Rectal smooth muscle tissue (tissue), 1 donor: Measurements from ENCODE around the gene LAMA2.

Experiments
- H3K27ac ChIP-seq: one replicate; pipeline ENCODE4 v1.7.0; 2013; ENCODE audit warnings: low read depth, low read length, inconsistent platforms
- H3K27me3 ChIP-seq: one replicate; pipeline ENCODE4 v1.7.0; 2013; ENCODE audit warnings: low read length; ENCODE audit not compliant: control insufficient read depth, insufficient read depth
- H3K36me3 ChIP-seq: one replicate; pipeline ENCODE4 v1.7.0; 2013; ENCODE audit warnings: low read length; ENCODE audit not compliant: control insufficient read depth, insufficient read depth
- H3K4me1 ChIP-seq: one replicate; pipeline ENCODE4 v1.7.0; 2013; ENCODE audit warnings: low read length; ENCODE audit not compliant: control insufficient read depth, insufficient read depth
- H3K4me3 ChIP-seq: one replicate; pipeline ENCODE4 v1.7.0; 2013; ENCODE audit warnings: low read length
- H3K9ac ChIP-seq: one replicate; pipeline ENCODE4 v1.7.0; 2013; ENCODE audit warnings: low read length

LAMA2 gene

DNA sequence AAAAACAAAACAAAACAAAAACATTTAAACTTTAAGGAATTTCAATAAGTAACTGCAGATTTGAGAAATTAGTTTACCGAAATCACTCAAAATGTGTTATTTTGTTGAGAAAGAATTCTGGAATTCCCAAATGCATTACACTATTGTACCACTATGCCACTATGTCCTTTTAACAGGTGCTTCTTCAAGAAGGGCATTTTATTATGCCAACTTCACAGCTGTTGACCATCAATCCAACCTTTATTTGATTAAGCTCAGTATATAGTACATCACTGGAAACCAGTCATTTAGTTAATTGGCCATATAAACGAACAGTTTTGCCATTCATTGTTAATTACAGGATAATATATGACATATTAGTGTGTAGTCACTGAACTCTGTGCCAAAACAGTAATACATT is 605.4 kb downstream of the LAMA2 start:
- H3K4me3 ChIP-seq: no peak overlapping the region
- H3K27me3 ChIP-seq: no peaks in the 10 kb centered on the region
- H3K36me3 ChIP-seq: no peaks in the 10 kb centered on the region
- H3K9ac ChIP-seq: no peak overlapping the region
- no peak overlapping the region for H3K27ac ChIP-seq
- H3K4me1 ChIP-seq: peaks cover 2% of the 10 kb centered on the region

DNA sequence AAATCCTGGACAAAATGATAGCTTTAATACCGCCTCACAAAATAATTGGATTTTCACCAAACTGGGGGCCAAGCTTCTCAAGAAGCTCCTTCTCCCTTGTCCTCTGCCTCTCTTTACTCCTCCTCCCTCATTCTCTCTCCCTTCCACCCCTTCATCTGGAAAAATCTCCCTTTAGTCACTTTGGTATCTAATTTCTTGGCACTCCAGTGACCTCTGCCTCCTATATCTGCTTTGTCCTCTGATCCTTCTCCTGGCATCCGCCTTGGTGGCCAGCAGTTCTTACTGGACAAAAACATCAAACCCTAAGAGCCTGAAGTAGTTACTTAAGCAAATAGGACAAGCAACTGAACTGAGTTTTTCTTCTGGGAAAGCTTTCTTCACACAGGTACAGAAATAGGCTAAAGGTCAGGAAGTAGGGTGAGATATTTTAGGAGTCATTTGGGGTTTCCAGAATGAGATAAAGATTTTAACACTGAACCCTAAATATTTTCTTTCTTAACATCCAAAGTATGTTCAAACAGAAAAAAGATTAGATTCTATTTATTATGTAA is 606.4 kb downstream of the LAMA2 start:
- no peak overlapping the region for H3K27ac ChIP-seq
- H3K36me3 ChIP-seq: no peaks in the 10 kb centered on the region
- H3K4me1 ChIP-seq: peaks cover 2% of the 10 kb centered on the region
- no peak overlapping the region for H3K4me3 ChIP-seq
- H3K27me3 ChIP-seq: no peaks in the 10 kb centered on the region
- H3K9ac ChIP-seq: no peak overlapping the region

DNA sequence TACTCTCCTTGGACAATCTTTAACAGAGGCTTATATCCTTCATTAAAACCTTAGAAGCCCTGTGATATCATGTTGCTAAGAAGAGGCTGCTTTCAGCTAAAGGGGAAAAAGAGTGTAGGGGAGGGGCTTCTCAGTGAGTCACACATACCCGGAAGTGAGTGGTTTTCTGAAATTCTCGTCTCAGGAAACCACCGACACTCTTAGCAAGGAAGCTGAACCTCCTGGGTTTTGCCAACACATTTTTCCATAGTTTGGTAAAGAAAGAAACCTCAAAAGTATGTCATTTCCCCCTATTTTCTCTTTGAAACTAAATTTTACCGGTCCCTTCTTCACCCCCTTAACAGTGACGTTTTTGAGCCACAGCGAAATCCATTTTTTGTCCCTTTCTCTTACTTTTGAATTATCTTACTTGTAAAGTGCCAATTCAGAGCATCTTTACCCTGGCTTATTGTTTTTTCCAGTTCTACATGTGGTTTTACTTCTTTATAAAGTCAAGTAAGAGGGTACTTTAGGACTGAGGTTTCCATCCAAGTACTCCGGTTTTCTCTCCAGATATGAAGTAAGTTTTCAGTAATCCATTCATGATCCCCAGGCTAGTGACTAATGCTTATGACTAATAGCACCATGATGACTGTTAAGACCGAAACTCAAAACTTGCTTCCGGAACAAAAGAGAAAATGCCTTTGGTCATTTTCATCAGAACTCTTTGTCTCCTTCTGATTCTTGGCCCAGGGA is 607.8 kb downstream of the LAMA2 start:
- H3K9ac ChIP-seq: no peak overlapping the region
- H3K27me3 ChIP-seq: no peaks in the 10 kb centered on the region
- H3K4me1 ChIP-seq: peaks cover 2% of the 10 kb centered on the region
- peak overlapping the region; percentile 29 for H3K4me3 ChIP-seq
- peak overlapping the region; percentile 82 for H3K27ac ChIP-seq
- no peaks in the 10 kb centered on the region for H3K36me3 ChIP-seq

DNA sequence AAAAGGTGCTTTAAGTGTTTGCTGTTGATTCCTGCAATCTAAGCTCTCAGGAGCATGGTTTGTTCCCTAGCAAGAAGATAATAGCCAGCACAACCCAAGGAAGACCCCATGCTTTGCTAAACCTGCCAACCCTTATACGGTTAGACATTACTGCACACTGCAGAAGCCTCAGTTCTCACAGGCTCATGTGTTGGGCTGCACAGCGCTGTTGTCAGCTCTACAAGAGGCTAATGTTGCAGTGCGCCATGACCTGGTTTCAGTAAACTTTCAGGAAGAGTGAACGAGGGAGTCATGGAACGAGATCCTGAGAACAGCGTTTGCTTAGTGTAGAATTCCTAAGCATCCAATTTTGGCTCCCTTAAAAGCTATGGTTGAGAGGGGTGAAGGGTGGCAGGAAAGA is 608.5 kb downstream of the LAMA2 start:
- Histone ChIP-seq H3K27ac (no peak overlapping the region), H3K27me3 (no peaks in the 10 kb centered on the region), H3K36me3 (no peaks in the 10 kb centered on the region), H3K4me1 (peaks cover 2% of the 10 kb centered on the region), H3K4me3 (no peak overlapping the region), H3K9ac (no peak overlapping the region)

DNA sequence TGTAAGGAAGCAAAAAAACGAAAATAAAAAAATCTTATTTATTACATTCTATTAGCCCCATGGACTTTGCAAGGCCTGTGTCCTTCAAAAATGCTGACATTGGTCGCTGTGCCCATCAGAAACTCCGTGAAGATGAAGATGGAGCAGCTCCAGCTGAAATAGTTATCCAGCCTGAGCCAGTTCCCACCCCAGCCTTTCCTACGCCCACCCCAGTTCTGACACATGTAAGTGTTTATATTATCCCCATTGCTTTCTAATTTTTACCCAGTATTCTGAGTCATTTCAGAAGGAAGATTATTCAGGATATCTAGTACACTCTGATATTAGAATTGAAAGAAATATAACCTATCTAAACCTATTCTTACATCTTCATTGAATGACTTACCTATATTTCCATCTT is 609.3 kb downstream of the LAMA2 start:
- Histone ChIP-seq H3K4me3 (no peak overlapping the region), H3K4me1 (peaks cover 2% of the 10 kb centered on the region), H3K27me3 (no peaks in the 10 kb centered on the region), H3K27ac (no peak overlapping the region), H3K36me3 (no peaks in the 10 kb centered on the region), H3K9ac (no peak overlapping the region)

DNA sequence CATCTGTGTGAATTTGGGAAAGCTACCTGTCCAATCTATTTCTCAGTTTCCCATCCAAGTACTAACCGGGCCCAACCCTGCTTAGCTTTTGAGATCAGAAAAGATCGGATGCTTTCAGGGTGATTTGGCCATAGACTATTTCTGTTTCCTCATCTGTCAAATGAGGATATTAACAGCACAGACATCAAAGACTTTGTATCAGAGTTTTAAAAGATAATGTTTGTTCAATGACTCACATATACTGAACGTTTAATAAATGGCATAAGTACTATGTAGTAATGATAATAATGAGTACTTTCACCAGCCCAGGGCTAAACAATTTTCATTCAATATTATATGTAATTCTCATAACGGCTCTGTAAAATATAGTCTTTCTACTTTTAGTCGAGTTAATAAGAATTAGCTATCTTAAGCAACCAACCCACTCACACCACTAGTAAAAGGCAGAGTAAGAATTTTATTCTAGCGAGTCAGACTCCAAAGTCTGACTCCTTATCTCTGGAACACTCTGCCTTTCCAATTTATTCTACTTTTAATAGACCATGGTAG is 610.5 kb downstream of the LAMA2 start:
- Histone ChIP-seq H3K9ac (no peak overlapping the region), H3K4me1 (peaks cover 2% of the 10 kb centered on the region), H3K36me3 (no peaks in the 10 kb centered on the region), H3K27me3 (no peaks in the 10 kb centered on the region), H3K27ac (no peak overlapping the region), H3K4me3 (no peak overlapping the region)

DNA sequence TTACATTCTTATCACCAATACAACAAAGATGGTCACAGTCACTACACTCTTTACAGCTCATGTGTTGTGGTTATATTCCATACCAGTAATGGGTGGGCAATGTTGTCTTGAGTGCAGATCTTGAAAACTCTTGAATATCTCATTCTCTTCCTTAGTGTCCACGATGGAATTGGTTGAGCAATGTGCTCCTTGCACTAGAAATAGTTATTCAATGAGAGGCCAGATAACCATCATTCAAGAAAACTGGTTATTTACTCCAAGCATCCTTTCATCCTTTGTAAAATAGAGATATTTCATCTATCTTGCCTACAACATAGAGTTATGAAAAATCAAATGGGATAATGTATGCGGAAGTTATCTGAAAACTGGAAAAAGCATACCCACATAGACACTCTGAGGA is 611.2 kb downstream of the LAMA2 start:
- Histone ChIP-seq H3K27ac (no peak overlapping the region), H3K36me3 (no peaks in the 10 kb centered on the region), H3K9ac (no peak overlapping the region), H3K4me3 (no peak overlapping the region), H3K4me1 (peaks cover 2% of the 10 kb centered on the region), H3K27me3 (no peaks in the 10 kb centered on the region)

DNA sequence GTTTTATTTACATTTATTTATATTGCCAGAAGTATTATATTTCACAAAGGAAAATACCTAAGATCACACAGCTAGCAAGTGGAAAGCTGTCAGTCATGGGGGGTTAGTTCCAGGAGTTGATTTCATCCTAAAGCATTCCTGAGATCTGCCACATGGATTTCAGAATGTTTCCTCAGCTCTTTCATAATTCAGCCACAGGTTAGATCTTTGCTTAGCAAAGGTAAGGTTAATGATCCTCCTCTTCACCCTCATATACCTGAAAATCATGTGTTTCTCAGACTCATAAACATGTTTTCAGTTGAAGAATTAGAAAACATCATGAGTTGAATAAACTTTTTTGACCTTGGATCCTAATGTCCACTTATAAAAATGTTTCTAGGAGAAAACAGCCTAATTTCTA is 611.6 kb downstream of the LAMA2 start:
- Histone ChIP-seq H3K36me3 (no peaks in the 10 kb centered on the region), H3K4me3 (no peak overlapping the region), H3K27me3 (no peaks in the 10 kb centered on the region), H3K27ac (no peak overlapping the region), H3K4me1 (peaks cover 2% of the 10 kb centered on the region), H3K9ac (no peak overlapping the region)

DNA sequence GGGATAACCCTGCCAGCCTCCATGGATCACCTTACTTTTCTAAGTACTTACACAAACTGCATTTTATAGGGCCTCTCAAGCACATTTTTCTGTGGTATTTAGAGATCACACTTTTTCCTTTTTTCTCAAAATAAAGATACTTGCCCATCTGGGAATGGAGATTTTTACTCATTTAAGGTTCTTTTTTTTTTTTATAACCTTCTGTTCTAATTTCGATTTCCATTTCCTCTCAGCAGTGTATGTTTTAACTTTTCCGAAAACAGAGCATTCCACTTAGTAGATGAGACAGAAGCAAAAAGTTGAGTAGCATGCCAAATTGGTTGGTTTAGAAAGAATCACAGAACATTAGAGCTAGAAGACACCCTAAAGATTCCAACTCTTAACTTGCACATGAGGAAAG is 612.7 kb downstream of the LAMA2 start:
- no peaks in the 10 kb centered on the region for H3K27me3 ChIP-seq
- no peaks in the 10 kb centered on the region for H3K4me1 ChIP-seq
- no peak overlapping the region for H3K27ac ChIP-seq
- no peak overlapping the region for H3K9ac ChIP-seq
- H3K4me3 ChIP-seq: no peak overlapping the region
- no peaks in the 10 kb centered on the region for H3K36me3 ChIP-seq

DNA sequence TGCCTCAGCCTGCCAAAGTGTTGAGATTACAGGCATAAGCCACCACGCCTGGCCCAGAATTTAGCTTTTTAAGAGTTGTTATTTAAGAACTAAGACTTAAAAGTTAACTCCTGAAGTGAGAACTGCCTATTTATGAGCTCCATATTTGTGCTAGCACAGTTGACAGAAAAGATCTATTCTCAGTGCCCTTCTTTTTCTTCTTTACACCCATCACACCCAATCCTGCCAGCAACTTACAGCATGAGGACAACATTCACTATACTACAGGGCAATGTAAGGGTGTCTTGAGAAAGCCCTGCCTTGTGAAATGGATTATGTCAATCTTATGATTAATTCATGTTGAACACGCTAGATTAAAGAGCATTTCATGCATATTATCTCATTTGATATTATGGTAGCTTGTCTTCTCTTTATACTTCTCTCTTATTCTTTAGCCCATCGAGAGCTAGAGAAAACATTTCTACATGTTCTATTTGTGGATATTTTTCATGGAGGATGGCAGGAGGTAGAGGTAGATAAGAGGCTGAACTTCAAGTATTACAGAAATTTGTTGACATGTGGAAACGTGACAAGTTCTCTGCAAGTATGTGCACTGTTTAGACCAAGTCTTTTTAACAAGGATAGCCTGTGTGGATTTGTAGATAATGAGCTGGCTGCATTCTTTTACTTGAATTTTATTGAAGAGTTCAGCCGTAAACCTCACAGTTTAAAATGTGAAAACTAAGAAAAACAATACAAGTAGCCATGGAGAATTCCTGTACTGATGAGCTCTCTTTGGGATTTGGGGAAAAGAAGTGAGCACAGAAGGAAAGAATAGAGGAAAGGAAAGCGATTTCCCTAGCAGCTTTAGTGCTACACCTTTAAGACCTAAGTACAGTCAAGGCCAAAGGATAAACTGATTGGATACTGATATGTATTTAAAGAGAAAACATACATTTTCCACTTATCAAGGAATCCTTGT is 614.8 kb downstream of the LAMA2 start:
- Histone ChIP-seq H3K27me3 (no peaks in the 10 kb centered on the region), H3K36me3 (no peaks in the 10 kb centered on the region), H3K9ac (no peak overlapping the region), H3K4me3 (no peak overlapping the region), H3K4me1 (no peaks in the 10 kb centered on the region), H3K27ac (no peak overlapping the region)

DNA sequence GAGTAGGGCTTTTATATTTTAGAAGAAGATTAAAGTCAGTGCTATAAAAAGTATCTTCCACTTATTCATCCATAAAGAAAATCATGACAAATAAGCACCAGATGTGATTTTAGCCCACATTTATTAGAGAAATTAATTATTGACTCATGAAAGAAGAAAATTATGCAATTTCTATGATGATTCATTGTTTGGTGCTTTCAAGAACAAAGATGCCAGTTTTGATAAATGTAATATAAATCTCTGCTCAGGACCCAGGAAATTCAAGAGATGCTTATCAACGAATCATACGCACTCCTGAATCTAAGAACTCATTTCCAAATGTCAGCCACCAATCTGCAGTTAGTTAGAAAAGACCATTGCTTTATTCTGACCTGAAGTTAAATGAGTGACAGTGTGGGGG is 615.6 kb downstream of the LAMA2 start:
- Histone ChIP-seq H3K27me3 (no peaks in the 10 kb centered on the region), H3K27ac (no peak overlapping the region), H3K36me3 (no peaks in the 10 kb centered on the region), H3K4me1 (no peaks in the 10 kb centered on the region), H3K9ac (no peak overlapping the region), H3K4me3 (no peak overlapping the region)
